Rectal smooth muscle tissue (tissue), 1 donor: ENCODE measurements around the gene MBD3L3.

Source experiments
- H3K27ac ChIP-seq: one replicate; pipeline ENCODE4 v1.7.0; 2013; ENCODE audit warnings: low read depth, low read length, inconsistent platforms
- H3K27me3 ChIP-seq: one replicate; pipeline ENCODE4 v1.7.0; 2013; ENCODE audit warnings: low read length; ENCODE audit not compliant: control insufficient read depth, insufficient read depth
- H3K36me3 ChIP-seq: one replicate; pipeline ENCODE4 v1.7.0; 2013; ENCODE audit warnings: low read length; ENCODE audit not compliant: control insufficient read depth, insufficient read depth
- H3K4me1 ChIP-seq: one replicate; pipeline ENCODE4 v1.7.0; 2013; ENCODE audit warnings: low read length; ENCODE audit not compliant: control insufficient read depth, insufficient read depth
- H3K4me3 ChIP-seq: one replicate; pipeline ENCODE4 v1.7.0; 2013; ENCODE audit warnings: low read length
- H3K9ac ChIP-seq: one replicate; pipeline ENCODE4 v1.7.0; 2013; ENCODE audit warnings: low read length

Gene MBD3L3

DNA sequence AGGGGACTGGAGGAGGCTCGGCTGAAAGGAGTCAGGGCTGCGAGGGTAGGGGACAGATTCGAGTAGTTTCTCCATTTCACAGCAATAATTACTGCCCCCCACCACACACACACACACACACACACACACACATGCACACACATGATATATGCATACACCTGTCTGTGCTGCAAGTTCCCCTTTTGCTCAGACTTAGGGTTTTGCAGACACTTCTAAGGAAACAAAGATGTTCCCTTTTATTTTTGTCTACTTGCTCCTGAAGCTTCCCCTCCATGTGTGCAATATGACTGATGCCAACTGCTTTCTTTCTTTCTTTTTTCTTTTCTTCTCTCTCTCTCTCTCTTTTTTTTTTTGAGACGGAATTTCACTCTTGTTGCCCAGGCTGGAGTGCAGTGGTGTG lies 50.6 kb downstream of the MBD3L3 start:
- H3K4me1 ChIP-seq = no peaks in the 10 kb centered on the region
- no peak overlapping the region for H3K4me3 ChIP-seq
- H3K9ac ChIP-seq = no peak overlapping the region
- no peaks in the 10 kb centered on the region for H3K27me3 ChIP-seq
- H3K36me3 ChIP-seq = no peaks in the 10 kb centered on the region
- H3K27ac ChIP-seq = no peak overlapping the region
